Mesodermal cell (in vitro differentiated cells): ENCODE results near the gene PARM1.

Source experiments
- H3K27ac ChIP-seq: 2 replicates; pipeline ENCODE4 v1.7.0; 2013; ENCODE audit warnings: mild to moderate bottlenecking, low read depth, low read length, moderate library complexity; ENCODE audit not compliant: severe bottlenecking
- H3K36me3 ChIP-seq: 2 replicates; pipeline ENCODE4 v1.7.1; 2013; ENCODE audit warnings: mild to moderate bottlenecking, low read length, moderate library complexity; ENCODE audit not compliant: control insufficient read depth, insufficient read depth
- H3K4me1 ChIP-seq: one replicate; pipeline ENCODE4 v1.7.1; 2013; ENCODE audit warnings: mild to moderate bottlenecking, low read length; ENCODE audit not compliant: insufficient read depth, control insufficient read depth, poor library complexity, severe bottlenecking
- H3K4me3 ChIP-seq: 2 replicates; pipeline ENCODE4 v1.7.0; 2013; ENCODE audit warnings: low read length, control low read depth, mild to moderate bottlenecking; ENCODE audit not compliant: insufficient read depth, poor library complexity, severe bottlenecking; ENCODE audit errors: extremely low read depth
- H3K9me3 ChIP-seq: 2 replicates; pipeline ENCODE4 v1.7.1; 2013; ENCODE audit warnings: mild to moderate bottlenecking, low read length, moderate library complexity; ENCODE audit not compliant: control insufficient read depth
- WGBS, 2 experiments: methylation state at CpG; one replicate each; pipeline ENCODE4 v1.1.5; 2013; ENCODE audit warnings: missing lambda C conversion rate in 2 of 2; ENCODE audit not compliant: insufficient coverage in 2 of 2; 5-methylcytosine and 5-hydroxymethylcytosine counted together

Gene PARM1

GRCh38 chr4:75071317-75071716 is 138.4 kb downstream of the PARM1 start:
- no peak overlapping the region for H3K4me3 ChIP-seq

DNA sequence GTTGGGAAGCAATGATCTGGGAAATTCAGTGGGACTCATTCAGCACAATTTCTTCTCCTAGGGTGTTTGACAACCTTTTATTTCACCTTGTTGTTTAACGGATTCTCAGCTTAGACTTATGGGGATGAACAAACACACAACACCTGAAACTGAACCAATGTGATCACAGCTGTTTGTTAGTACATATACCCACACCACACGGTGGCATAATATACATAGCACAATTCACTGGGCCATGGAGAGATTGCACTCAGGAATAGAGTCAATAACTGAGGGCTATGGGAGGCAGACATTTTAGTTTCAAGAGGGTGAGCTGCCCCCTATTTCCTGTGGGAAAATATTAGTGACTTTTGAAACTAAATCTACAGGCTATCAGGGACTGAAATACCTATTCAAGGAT is 148.0 kb downstream of the PARM1 start:
- no peak overlapping the region for H3K4me3 ChIP-seq
- H3K4me1 ChIP-seq = no peaks in the 10 kb centered on the region
- H3K27ac ChIP-seq = no peak overlapping the region
- WGBS, 2 experiments = 56% methylated on average over 1 of the region's 2 CpGs; no CpG with 5 or more reads in 1 of the 2 experiments
- no peaks in the 10 kb centered on the region for H3K9me3 ChIP-seq
- H3K36me3 ChIP-seq = no peaks in the 10 kb centered on the region

More at GRCh38 chr4:75071317-75071716, 138.4 kb downstream of the PARM1 start:
- Histone ChIP-seq H3K27ac (no peak overlapping the region), H3K9me3 (no peaks in the 10 kb centered on the region), H3K36me3 (no peaks in the 10 kb centered on the region), H3K4me1 (no peaks in the 10 kb centered on the region)
- WGBS, 2 experiments = 92% methylated on average over 2 of the region's 4 CpGs; no CpG with 5 or more reads in 1 of the 2 experiments

DNA sequence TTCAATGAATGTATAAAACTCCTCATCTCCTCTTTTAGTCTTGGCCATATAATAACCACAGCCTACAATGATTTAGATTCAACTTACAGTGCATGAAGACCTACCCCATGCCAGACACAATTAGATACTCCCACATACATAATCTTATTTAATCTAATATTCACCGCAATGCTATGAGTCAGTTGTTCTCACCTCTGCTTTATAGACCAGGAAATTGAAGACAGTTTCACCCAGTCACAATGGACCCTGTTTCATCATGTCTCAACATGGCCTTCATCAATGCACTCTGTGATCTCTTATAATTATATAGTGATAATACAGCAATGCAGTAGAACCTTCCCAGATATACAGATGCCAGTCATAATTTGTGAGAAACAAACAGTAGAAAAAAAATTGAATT is 148.6 kb downstream of the PARM1 start:
- no peaks in the 10 kb centered on the region for H3K36me3 ChIP-seq
- H3K4me1 ChIP-seq = no peaks in the 10 kb centered on the region
- no peak overlapping the region for H3K27ac ChIP-seq
- no peaks in the 10 kb centered on the region for H3K9me3 ChIP-seq
- H3K4me3 ChIP-seq = no peak overlapping the region
- 89 to 100% methylated on average over 1 of the region's 1 CpG for WGBS, 2 experiments

DNA sequence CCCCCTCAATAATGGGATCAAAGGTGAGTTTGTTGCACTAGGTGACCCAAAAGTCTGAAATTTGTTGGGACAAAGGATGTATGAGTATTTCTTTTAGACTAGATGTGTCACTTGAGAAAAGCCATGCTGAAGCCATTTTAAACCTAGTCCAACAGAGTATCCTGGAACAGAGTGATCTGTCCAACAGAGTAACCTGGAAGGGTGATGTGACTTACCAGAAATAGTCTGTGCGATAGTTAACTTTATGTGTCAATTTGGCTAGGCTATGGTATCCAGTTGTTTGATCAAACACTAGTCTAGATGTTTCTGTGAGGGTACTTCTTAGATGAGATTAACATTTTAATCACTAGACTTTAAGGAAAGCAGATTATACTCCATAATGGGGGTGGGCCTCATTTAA is 154.5 kb downstream of the PARM1 start:
- H3K36me3 ChIP-seq = no peaks in the 10 kb centered on the region
- no peak overlapping the region for H3K4me3 ChIP-seq
- H3K27ac ChIP-seq = no peak overlapping the region
- no peaks in the 10 kb centered on the region for H3K9me3 ChIP-seq
- WGBS, 2 experiments = 67 to 88% methylated on average over 1 of the region's 1 CpG
- H3K4me1 ChIP-seq = no peaks in the 10 kb centered on the region

- H3K36me3 ChIP-seq = no peaks in the 10 kb centered on the region
- H3K4me3 ChIP-seq = no peak overlapping the region
- H3K9me3 ChIP-seq = no peaks in the 10 kb centered on the region
- H3K4me1 ChIP-seq = no peaks in the 10 kb centered on the region
- WGBS, 2 experiments = 90 to 100% methylated on average over 1 of the region's 2 CpGs
- H3K27ac ChIP-seq = no peak overlapping the region
These were observed 154.9 kb downstream of the PARM1 start for GRCh38 chr4:75087865-75088264.

- Histone ChIP-seq H3K4me3 (no peak overlapping the region), H3K4me1 (no peaks in the 10 kb centered on the region), H3K27ac (no peak overlapping the region), H3K36me3 (no peaks in the 10 kb centered on the region), H3K9me3 (no peaks in the 10 kb centered on the region)
- WGBS, 2 experiments = 95 to 100% methylated on average over 3 to 4 of the region's 4 CpGs
These were observed 156.3 kb downstream of the PARM1 start for GRCh38 chr4:75089206-75089605.

GRCh38 chr4:75099321-75099720 is 166.4 kb downstream of the PARM1 start:
- no peak overlapping the region for H3K4me3 ChIP-seq
- WGBS, 2 experiments = 94 to 96% methylated on average over 3 of the region's 3 CpGs
- H3K36me3 ChIP-seq = no peaks in the 10 kb centered on the region
- no peak overlapping the region for H3K27ac ChIP-seq
- peaks cover 4% of the 10 kb centered on the region for H3K9me3 ChIP-seq
- H3K4me1 ChIP-seq = no peaks in the 10 kb centered on the region
